SK-N-SH (cell line): ENCODE results near the gene LPCAT2. TPM values are rescaled to one million over a fixed set of nuclear protein-coding genes. Genes with fewer than 3 reads are reported as not detected.

Experiments used
- CTCF ChIA-PET: fragments of 300-600, 350-600 bp; formaldehyde crosslinking; extraction: SDS; loops from one replicate; lab custom pipeline; 2021; lab: Yijun Ruan, JAX
- POLR2A ChIA-PET: fragments of 350-600 bp; sonication (Branson Sonifier 250); formaldehyde crosslinking; extraction: SDS; loops from one replicate; lab custom pipeline; 2020; ENCODE audit warnings: antibody characterized with exemption, inconsistent platforms; lab: Yijun Ruan, JAX
- DNase-seq: peaks from one replicate; pipeline ENCODE4 v3.0.0; 2012
- H2AFZ ChIP-seq: fragments of 200-600 bp; sonication (generic); 2 replicates; pipeline ENCODE4 v1.8.1; 2016; ENCODE audit warnings: antibody characterized with exemption, mild to moderate bottlenecking, low read depth
- H3F3A ChIP-seq: fragments of 200-600 bp; sonication (generic); replicated peaks from 2 replicates; pipeline ENCODE3; 2016; ENCODE audit warnings: antibody characterized with exemption, mild to moderate bottlenecking; ENCODE audit not compliant: insufficient read depth
- H3K27ac ChIP-seq, 2 experiments: fragments of 200-500 bp in 1 of 2; fragments of 200-600 bp in 1 of 2; sonication (Bioruptor generic) in 1 of 2; sonication (generic), shearing (Covaris generic) in 1 of 2; 2 replicates each; pipeline versions ENCODE4 v1.5.1 to v1.6.1; 2014 to 2016; ENCODE audit warnings: low read depth in 2 of 2, inconsistent platforms in 1 of 2, low read length in 1 of 2, mild to moderate bottlenecking in 1 of 2, mixed read lengths in 1 of 2
- H3K27me3 ChIP-seq: fragments of 200-600 bp; sonication (generic), shearing (Covaris generic); 2 replicates; pipeline ENCODE4 v1.6.1; 2016; ENCODE audit warnings: mixed run types; ENCODE audit not compliant: insufficient read depth
- H3K36me3 ChIP-seq, 2 experiments: fragments of 200-500 bp in 1 of 2; fragments of 200-600 bp in 1 of 2; sonication (Bioruptor generic) in 1 of 2; sonication (generic) in 1 of 2; replicated peaks in 1 of 2; 2 replicates each; pipeline versions ENCODE3 to v1.5.1; 2014 to 2016; ENCODE audit warnings: low read length in 1 of 2, mild to moderate bottlenecking in 1 of 2; ENCODE audit not compliant: insufficient read depth in 2 of 2, control insufficient read depth in 1 of 2
- H3K4me1 ChIP-seq, 2 experiments: fragments of 200-500 bp in 1 of 2; fragments of 200-600 bp in 1 of 2; sonication (Bioruptor generic) in 1 of 2; sonication (generic), shearing (Covaris generic) in 1 of 2; 2 replicates each; pipeline versions ENCODE4 v1.5.1 to v1.6.1; 2014 to 2016; ENCODE audit warnings: low read depth in 1 of 2, low read length in 1 of 2, mixed run types in 1 of 2; ENCODE audit not compliant: insufficient read depth in 2 of 2, control insufficient read depth in 1 of 2
- H3K4me2 ChIP-seq: fragments of 200-600 bp; sonication (generic), shearing (Covaris generic); 2 replicates; pipeline ENCODE4 v1.6.1; 2017; ENCODE audit warnings: mixed run types
- H3K4me3 ChIP-seq, 2 experiments: fragments of 200-500 bp in 1 of 2; fragments of 200-600 bp in 1 of 2; sonication (Bioruptor generic) in 1 of 2; sonication (generic), shearing (Covaris generic) in 1 of 2; 2 replicates each; pipeline versions ENCODE4 v1.5.1 to v1.8.1; 2014 to 2016; ENCODE audit warnings: low read depth in 2 of 2, inconsistent platforms in 1 of 2, low read length in 1 of 2, mild to moderate bottlenecking in 1 of 2, mixed read lengths in 1 of 2, moderate library complexity in 1 of 2
- H3K79me2 ChIP-seq: fragments of 200-600 bp; sonication (generic); 2 replicates; pipeline ENCODE4 v1.8.1; 2017; ENCODE audit warnings: mild to moderate bottlenecking; ENCODE audit not compliant: insufficient read depth
- H3K9ac ChIP-seq: fragments of 200-600 bp; sonication (generic); 2 replicates; pipeline ENCODE4 v1.6.1; 2017; ENCODE audit warnings: mixed run types
- H3K9me2 ChIP-seq: fragments of 200-600 bp; sonication (generic); 2 replicates; pipeline ENCODE4 v1.6.1; 2017; ENCODE audit warnings: mixed run types
- H3K9me3 ChIP-seq: fragments of 200-600 bp; sonication (generic); 2 replicates; pipeline ENCODE4 v1.6.1; 2017; ENCODE audit warnings: mixed run types, mild to moderate bottlenecking, moderate library complexity
- H4K20me1 ChIP-seq: fragments of 200-600 bp; sonication (generic); 2 replicates; pipeline ENCODE4 v1.6.1; 2017; ENCODE audit warnings: mild to moderate bottlenecking, mixed run types; ENCODE audit not compliant: insufficient read depth
- ELF1 ChIP-seq: IDR thresholded peaks from 2 replicates; pipeline ENCODE4 v1.4.0; 2012
- EP300 ChIP-seq, 2 experiments: IDR thresholded peaks; 2 replicates each; pipeline versions ENCODE4 v1.4.0 to v1.6.1; 2012; ENCODE audit warnings: borderline replicate concordance in 1 of 2, low read depth in 1 of 2, low read length in 1 of 2
- EZH2phosphoT487 ChIP-seq: fragments of 200-600 bp; sonication (generic); IDR thresholded peaks from 2 replicates; pipeline ENCODE4 v1.6.1; 2017; ENCODE audit warnings: low read depth, mixed run types, mild to moderate bottlenecking, antibody characterized with exemption, moderate library complexity, borderline replicate concordance
- FOSL2 ChIP-seq: IDR thresholded peaks from 2 replicates; pipeline ENCODE4 v1.4.0; 2012; ENCODE audit warnings: low read depth, mild to moderate bottlenecking, moderate library complexity, borderline replicate concordance
- FOXJ3 ChIP-seq: sonication (generic); formaldehyde crosslinking; IDR thresholded peaks from 2 replicates; pipeline ENCODE4 v1.5.1; 2020; ENCODE audit warnings: mild to moderate bottlenecking, missing genetic modification reagents
- FOXM1 ChIP-seq: IDR thresholded peaks from 2 replicates; pipeline ENCODE4 v1.4.0; 2012; ENCODE audit warnings: low read depth, mild to moderate bottlenecking
- GATA2 ChIP-seq: sonication (generic); formaldehyde crosslinking; IDR thresholded peaks from 2 replicates; pipeline ENCODE4 v1.5.0; 2020; ENCODE audit warnings: mild to moderate bottlenecking, missing genetic modification reagents
- JUND ChIP-seq: IDR thresholded peaks from 2 replicates; pipeline ENCODE4 v1.4.0; 2012
- MEF2A ChIP-seq: IDR thresholded peaks from 2 replicates; pipeline ENCODE4 v1.4.0; 2012; ENCODE audit warnings: low read depth, borderline replicate concordance
- MXI1 ChIP-seq: IDR thresholded peaks from 2 replicates; pipeline ENCODE4 v1.6.1; 2012; ENCODE audit warnings: mild to moderate bottlenecking, low read depth, low read length, improper control_type of control experiment
- RAD21 ChIP-seq: IDR thresholded peaks from 2 replicates; pipeline ENCODE4 v1.6.1; 2012; ENCODE audit warnings: mild to moderate bottlenecking, low read length
- RFX5 ChIP-seq: IDR thresholded peaks from 2 replicates; pipeline ENCODE4 v1.6.1; 2012; ENCODE audit warnings: mild to moderate bottlenecking, improper control_type of control experiment, low read length
- SIN3A ChIP-seq: IDR thresholded peaks from 2 replicates; pipeline ENCODE4 v1.6.1; 2012; ENCODE audit warnings: low read depth, mild to moderate bottlenecking, low read length, moderate library complexity, borderline replicate concordance
- TAF1 ChIP-seq: IDR thresholded peaks from 2 replicates; pipeline ENCODE4 v1.6.1; 2012; ENCODE audit warnings: low read depth, mild to moderate bottlenecking, low read length, moderate library complexity, borderline replicate concordance
- TCF12 ChIP-seq: IDR thresholded peaks from 2 replicates; pipeline ENCODE4 v1.4.0; 2012
- TEAD4 ChIP-seq: IDR thresholded peaks from 2 replicates; pipeline ENCODE4 v1.4.0; 2012; ENCODE audit warnings: mild to moderate bottlenecking, borderline replicate concordance; ENCODE audit not compliant: insufficient read depth
- WGBS: methylation state at CpG from one replicate; pipeline ENCODE4 v1.1.6; 2017; ENCODE audit warnings: low lambda C conversion rate; 5-methylcytosine and 5-hydroxymethylcytosine counted together
- polyA plus RNA-seq, 3 experiments: library from polyadenylated mRNA; depleted of rRNA; stranded (reverse); fragments of >200 nt; gene quantifications; 2 replicates each; pipeline ENCODE4 v1.2.3, GENCODE V29; 2012
- TF ChIP-seq, protein P1 (sequence below): IDR thresholded peaks from 2 replicates; pipeline ENCODE4; 2012
- TF ChIP-seq, protein P2 (sequence below): fragments of 200-600 bp; sonication (generic); IDR thresholded peaks from 2 replicates; pipeline ENCODE4 v1.6.1; 2017; ENCODE audit warnings: antibody characterized with exemption, mild to moderate bottlenecking, moderate library complexity
- TF ChIP-seq, protein P3 (sequence below): IDR thresholded peaks from 2 replicates; pipeline ENCODE4 v1.4.0; 2012; ENCODE audit warnings: low read depth
- TF ChIP-seq, protein P4 (sequence below): IDR thresholded peaks from 2 replicates; pipeline ENCODE4 v1.6.1; 2012; ENCODE audit warnings: mild to moderate bottlenecking, low read depth, low read length, moderate library complexity

Gene LPCAT2
- polyA plus RNA-seq, 1 of the 3 experiments (the other 2 are of a cell fraction), result 9.1 TPM

DNA sequence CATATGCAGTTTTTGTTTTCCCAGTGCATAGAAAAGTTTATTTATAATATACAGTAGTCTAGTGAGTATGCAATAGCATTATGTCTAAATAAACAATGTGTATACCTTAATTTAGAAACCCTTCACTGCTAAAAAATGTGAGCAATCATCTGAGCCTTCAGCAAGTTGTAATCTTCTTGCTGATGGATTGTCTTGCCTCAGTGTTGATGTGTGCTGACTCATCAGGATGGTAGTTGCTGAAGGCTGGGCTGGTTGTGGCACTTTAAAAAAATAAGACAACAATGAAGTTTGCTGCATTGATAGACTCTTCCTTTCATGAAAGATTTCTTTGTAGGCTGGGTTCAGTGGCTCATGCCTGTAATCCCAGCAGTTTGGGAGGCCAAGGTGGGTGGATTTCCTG, 43.7 kb downstream of the LPCAT2 start:
- H3K4me1 ChIP-seq, result no peaks in the 10 kb centered on the region; a peak in 1 of 4 replicates
- no peak overlapping the region for H3K4me2 ChIP-seq
- H3F3A ChIP-seq, result peaks cover 21% of the 10 kb centered on the region
- no peaks in the 10 kb centered on the region for H3K9me2 ChIP-seq
- CTCF ChIA-PET, result interaction anchor here (0.9 to 2.6 kb wide), 2 partner anchors 9 to 88 kb away, joined by 4 to 11 read pairs; no protein-coding TSS in a partner anchor
- no peak for DNase-seq
- H4K20me1 ChIP-seq, result no peaks in the 10 kb centered on the region
- no peaks in the 10 kb centered on the region for H3K27me3 ChIP-seq
- POLR2A ChIA-PET, result no interaction called here
- H3K4me3 ChIP-seq, result no peak overlapping the region
- TF ChIP-seq MEF2A (peak; percentile 65; the same call in 1 of the 2 replicates), JUND (peak; percentile 74), EP300 (IDR thresholded peaks at IDR 0.05; ENCODE audit: borderline replicate concordance in 1 of 2, low read depth in 1 of 2, low read length in 1 of 2) (peak in 1 of 2 experiments; percentile 31; a peak in 1 of 4 replicates), FOSL2 (peak; percentile 44; the same call in 1 of the 2 replicates), GATA2 (CRISPR knock-in tag) (no peak), RFX5 (no peak), TEAD4 (0 out of 2 replicates have a peak, but pooled peaks have one; percentile 25), TCF12 (peak; percentile 37; the same call in 1 of the 2 replicates)
- TF ChIP-seq, protein P1, sequence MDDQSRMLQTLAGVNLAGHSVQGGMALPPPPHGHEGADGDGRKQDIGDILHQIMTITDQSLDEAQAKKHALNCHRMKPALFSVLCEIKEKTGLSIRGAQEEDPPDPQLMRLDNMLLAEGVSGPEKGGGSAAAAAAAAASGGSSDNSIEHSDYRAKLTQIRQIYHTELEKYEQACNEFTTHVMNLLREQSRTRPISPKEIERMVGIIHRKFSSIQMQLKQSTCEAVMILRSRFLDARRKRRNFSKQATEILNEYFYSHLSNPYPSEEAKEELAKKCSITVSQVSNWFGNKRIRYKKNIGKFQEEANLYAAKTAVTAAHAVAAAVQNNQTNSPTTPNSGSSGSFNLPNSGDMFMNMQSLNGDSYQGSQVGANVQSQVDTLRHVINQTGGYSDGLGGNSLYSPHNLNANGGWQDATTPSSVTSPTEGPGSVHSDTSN, result peak; percentile 92
- TF ChIP-seq, protein P2, sequence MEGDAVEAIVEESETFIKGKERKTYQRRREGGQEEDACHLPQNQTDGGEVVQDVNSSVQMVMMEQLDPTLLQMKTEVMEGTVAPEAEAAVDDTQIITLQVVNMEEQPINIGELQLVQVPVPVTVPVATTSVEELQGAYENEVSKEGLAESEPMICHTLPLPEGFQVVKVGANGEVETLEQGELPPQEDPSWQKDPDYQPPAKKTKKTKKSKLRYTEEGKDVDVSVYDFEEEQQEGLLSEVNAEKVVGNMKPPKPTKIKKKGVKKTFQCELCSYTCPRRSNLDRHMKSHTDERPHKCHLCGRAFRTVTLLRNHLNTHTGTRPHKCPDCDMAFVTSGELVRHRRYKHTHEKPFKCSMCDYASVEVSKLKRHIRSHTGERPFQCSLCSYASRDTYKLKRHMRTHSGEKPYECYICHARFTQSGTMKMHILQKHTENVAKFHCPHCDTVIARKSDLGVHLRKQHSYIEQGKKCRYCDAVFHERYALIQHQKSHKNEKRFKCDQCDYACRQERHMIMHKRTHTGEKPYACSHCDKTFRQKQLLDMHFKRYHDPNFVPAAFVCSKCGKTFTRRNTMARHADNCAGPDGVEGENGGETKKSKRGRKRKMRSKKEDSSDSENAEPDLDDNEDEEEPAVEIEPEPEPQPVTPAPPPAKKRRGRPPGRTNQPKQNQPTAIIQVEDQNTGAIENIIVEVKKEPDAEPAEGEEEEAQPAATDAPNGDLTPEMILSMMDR, result no peak
- TF ChIP-seq, all 33 proteins: peak for 7
- Histone ChIP-seq H2AFZ (no peak overlapping the region), H3K36me3 (peaks cover 62 to 80% of the 10 kb centered on the region in 2 experiments), H3K27ac (peak overlapping the region in 1 of 2 experiments; percentile 41; a peak in 2 of 4 replicates), H3K79me2 (no peaks in the 10 kb centered on the region), H3K9ac (no peak overlapping the region), H3K9me3 (0 out of 2 replicates have a peak, but pooled peaks cover 5% of the 10 kb centered on the region)

DNA sequence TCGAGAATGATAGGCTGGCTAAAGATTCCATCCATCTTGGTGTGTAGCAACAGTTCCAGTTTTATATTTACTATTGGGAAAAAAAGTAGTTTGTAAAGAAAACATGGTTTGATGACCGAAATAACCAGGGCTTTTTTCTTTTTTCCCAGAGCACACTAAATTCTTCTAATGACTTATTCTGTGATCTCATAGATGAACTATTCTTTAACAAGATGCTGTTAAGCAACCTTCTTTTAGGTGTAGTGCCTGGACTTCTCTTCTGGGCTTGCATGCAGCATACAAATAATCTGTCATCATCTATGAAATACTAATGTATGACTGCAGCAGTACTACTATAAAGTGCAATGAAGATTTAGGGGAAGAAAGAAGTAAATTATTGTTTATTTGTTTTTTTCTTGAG, 46.6 kb downstream of the LPCAT2 start:
- CTCF ChIA-PET, result no interaction called here
- Histone ChIP-seq H3K79me2 (no peaks in the 10 kb centered on the region; the same call in 1 of the 2 replicates), H3K27me3 (no peaks in the 10 kb centered on the region), H3K4me2 (no peak overlapping the region), H2AFZ (no peak overlapping the region), H3K27ac (no peak overlapping the region), H3F3A (peaks cover 24% of the 10 kb centered on the region), H3K4me3 (no peak overlapping the region), H3K36me3 (peaks cover 58 to 75% of the 10 kb centered on the region in 2 experiments), H3K9me2 (no peaks in the 10 kb centered on the region), H3K9ac (no peak overlapping the region), H3K4me1 (peaks cover 10 to 13% of the 10 kb centered on the region in 2 experiments; a peak in 3 of 4 replicates), H3K9me3 (0 out of 2 replicates have a peak, but pooled peaks cover 5% of the 10 kb centered on the region), H4K20me1 (no peaks in the 10 kb centered on the region)
- DNase-seq, result no peak
- POLR2A ChIA-PET, result no interaction called here
- 64% methylated on average over 2 of the region's 2 CpGs for WGBS
- TF ChIP-seq EP300 (IDR thresholded peaks at IDR 0.05; ENCODE audit: borderline replicate concordance in 1 of 2, low read depth in 1 of 2, low read length in 1 of 2) (no peak), JUND (no peak), EZH2phosphoT487 (no peak), TCF12 (no peak), RAD21 (no peak), TAF1 (no peak), MXI1 (no peak), GATA2 (CRISPR knock-in tag) (no peak), TEAD4 (no peak), ELF1 (no peak), FOXM1 (no peak), SIN3A (no peak), FOXJ3 (CRISPR knock-in tag) (no peak)
- TF ChIP-seq, protein P3, sequence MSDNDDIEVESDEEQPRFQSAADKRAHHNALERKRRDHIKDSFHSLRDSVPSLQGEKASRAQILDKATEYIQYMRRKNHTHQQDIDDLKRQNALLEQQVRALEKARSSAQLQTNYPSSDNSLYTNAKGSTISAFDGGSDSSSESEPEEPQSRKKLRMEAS, result no peak
- TF ChIP-seq, protein P4, sequence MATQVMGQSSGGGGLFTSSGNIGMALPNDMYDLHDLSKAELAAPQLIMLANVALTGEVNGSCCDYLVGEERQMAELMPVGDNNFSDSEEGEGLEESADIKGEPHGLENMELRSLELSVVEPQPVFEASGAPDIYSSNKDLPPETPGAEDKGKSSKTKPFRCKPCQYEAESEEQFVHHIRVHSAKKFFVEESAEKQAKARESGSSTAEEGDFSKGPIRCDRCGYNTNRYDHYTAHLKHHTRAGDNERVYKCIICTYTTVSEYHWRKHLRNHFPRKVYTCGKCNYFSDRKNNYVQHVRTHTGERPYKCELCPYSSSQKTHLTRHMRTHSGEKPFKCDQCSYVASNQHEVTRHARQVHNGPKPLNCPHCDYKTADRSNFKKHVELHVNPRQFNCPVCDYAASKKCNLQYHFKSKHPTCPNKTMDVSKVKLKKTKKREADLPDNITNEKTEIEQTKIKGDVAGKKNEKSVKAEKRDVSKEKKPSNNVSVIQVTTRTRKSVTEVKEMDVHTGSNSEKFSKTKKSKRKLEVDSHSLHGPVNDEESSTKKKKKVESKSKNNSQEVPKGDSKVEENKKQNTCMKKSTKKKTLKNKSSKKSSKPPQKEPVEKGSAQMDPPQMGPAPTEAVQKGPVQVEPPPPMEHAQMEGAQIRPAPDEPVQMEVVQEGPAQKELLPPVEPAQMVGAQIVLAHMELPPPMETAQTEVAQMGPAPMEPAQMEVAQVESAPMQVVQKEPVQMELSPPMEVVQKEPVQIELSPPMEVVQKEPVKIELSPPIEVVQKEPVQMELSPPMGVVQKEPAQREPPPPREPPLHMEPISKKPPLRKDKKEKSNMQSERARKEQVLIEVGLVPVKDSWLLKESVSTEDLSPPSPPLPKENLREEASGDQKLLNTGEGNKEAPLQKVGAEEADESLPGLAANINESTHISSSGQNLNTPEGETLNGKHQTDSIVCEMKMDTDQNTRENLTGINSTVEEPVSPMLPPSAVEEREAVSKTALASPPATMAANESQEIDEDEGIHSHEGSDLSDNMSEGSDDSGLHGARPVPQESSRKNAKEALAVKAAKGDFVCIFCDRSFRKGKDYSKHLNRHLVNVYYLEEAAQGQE, result no peak
